Measurements from ENCODE around the gene FOXA1.

Gene FOXA1

DNA sequence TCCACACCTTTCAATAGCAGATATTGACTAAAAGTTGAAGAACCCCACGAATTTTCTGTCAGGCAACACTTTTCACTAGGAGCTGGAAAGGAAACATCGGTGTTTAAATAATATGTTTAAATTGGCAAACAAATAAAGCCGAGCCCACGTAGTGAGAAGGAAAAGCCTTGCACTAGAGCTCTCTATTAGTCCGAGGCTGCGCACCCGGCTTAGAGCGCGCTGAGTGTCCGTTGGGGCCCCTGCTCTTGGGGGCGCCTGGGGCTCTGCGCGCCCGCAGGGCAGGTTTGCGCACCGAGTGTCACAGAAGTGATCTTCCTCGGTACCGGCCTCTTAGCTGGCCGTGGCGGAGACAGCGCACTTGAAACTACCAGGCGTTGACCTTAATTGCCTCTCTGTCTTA, 6.8 kb upstream of the FOXA1 start:
- DNase-seq = no peak

DNA sequence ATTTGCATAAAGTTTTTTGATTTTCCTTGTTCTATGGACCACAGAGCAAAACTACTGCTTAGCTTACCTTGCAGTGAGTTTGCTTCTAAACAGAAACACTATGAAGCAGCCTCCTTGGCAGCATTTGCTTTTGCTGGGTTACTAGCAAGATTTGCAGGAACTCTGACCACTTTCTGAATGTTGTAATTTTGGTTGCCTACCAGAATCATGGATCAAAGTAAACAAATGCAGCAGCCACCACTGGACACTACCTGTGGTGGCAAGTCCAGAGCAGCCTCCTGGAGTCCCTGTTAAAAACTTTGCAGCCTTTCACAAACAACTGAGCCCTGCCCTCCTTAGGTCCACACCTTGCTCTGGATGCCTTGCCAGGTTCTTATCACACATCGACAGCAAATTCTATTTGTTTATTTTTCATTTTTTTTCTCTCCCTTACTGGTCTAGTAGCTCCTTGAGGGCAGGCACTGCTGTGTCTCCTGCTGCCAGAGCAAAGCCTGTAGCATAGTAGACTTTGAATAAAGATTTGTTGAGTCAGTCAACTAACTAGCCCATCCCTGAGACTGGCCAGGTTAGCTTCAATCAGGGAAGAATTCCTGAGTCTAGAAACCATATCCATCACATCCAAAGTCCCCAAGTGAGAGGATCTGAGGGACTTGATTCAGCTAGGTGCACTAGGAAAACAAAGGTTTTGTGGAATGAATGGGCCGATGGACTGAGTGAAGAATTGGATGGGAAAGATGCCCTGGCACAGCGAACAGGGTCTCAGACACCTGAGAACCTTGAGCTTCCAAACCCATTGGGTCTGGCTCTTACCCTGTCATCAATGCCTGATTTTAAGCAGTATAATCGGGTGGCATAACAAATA, 6.1 kb upstream of the FOXA1 start:
- no peak for DNase-seq

- DNase-seq = no peak
Measured at GRCh38 chr14:37599507-37600368, 4.7 kb upstream of the FOXA1 start.

GRCh38 chr14:37598747-37599506, 3.9 kb upstream of the FOXA1 start:
- DNase-seq = no peak

DNA sequence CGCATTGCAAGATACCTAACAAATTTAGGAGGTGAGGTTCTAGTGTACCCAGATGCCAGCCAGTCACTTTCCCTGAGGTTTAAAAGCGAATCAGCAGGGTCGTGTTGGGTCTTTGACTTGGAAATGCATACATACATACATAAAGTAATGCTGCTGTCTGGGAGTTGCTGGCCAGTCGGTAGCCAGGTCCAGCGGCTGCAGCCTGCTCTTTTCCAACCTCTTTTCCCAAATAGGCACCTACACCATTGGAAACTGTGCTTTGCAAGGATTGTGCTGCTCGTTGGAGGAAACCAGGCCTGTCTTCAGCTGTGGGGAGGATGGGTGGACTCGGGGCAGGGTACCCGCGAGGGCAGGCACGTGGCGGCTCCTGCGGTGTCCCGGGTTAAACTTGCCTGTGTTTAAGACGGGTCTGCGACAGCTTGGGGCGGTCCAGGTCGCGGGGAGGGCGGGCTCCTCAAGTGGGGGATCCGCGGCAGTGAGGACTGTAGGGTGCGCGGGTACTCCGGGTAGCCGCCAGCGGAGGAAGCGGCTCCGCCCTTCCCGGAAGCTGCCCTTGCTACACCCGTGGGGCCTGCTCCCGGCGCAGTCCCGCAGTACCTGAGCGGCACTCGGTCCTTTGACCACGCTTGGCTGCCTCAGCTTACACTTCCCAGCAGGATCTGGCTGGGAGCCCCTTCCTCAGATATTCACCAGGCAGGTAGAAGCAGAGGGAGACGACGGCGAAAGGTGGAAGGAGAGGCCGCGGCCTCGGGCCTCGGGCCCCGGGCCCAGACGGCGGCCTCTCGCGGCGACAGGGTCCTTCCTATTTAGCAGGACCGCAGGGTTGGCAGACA, 3.1 kb upstream of the FOXA1 start:
- DNase-seq = no peak

DNA sequence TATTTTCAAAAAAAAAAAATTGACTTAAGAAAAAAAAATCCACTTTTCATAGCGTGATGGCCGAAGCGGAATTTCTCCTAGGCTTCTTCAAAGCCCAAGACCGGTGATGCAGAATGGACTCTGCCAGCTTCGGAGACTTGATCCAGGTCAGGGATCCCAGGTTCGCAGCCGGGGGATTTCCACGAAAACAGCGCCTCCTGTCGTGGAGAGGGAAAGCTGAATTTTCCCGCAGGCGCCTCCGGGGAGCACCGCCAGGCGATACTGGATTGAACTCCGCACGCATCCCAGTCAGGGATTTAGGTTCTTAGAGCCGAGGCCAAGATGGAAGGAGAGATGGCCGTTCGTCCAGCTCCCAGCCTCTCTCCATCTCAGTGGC, 2.5 kb upstream of the FOXA1 start:
- no peak for DNase-seq

DNA sequence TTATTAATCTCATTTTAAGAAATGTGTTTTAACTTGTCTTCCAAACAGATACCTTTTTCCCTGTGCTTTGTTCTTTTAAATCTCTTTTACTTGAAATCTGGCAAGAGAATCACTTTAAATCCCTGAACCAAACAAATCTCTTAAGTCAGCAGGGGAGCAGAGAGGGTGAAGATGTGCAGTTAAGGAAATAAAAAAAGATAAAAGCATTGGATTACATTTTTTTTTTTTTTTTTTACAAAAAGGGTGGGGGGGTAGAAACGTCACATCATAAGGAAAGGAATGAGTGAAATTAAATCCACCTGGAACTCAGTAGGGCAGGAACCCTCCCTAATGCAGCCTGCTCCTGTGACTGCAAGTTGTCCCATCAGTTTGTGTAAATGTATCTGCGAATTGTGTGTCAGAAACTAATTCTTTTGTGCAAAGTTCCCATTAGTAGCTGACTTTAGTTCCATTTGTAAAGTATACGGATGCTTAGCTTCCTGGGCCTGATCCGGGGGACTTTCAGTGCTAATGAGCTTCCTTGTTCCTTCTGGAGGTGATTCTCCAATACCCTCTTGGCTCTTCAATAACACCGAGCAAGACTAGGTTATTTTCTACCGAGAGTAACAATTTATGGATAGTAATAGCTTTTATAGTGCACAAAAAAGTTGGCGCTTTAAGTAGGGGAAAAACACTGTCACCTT, 1.9 kb upstream of the FOXA1 start:
- DNase-seq = no peak

- peak; percentile 86 for DNase-seq
Measured at GRCh38 chr14:37595809-37596621, 966 bp upstream of the FOXA1 start.

DNA sequence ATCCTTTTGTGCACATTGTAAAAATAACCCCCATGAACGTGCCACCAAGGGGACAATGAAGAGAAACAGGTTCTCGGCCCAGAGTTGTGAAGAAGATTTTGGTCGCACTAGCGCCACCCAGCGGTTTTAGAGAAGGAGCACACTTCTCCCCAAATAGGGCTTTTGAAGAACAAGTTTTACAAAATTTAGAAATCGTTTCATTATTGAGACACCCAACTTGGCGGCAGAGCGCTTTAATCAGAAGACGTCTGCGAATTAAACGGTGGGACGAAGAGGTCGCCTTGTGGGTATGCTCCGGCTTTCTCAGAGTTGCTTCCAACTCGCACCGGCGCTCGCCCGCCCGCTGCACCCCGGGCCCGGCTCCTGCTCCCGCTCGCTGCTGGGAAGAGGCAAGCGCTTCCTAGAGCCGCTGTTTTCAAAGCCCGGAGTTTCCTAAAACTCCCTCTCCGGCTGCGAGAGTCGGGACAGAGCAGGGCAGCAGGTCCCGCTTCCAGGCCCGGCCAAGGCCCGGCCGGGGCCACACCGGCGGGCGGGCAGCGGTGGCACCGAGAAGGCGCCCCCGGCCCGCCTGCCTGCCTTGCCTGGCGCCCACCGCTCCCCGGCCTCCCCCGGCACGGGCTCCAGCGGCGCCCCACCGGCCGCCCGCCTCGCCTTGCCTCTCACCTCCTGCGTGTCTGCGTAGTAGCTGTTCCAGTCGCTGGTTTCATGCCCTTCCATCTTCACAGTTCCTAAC, 645 bp downstream of the FOXA1 start:
- peak; percentile 62 for DNase-seq

- DNase-seq = no peak
Measured at GRCh38 chr14:37593511-37594237, 1.4 kb downstream of the FOXA1 start.

- no peak for DNase-seq
Measured at GRCh38 chr14:37592482-37593408, 2.3 kb downstream of the FOXA1 start.

DNA sequence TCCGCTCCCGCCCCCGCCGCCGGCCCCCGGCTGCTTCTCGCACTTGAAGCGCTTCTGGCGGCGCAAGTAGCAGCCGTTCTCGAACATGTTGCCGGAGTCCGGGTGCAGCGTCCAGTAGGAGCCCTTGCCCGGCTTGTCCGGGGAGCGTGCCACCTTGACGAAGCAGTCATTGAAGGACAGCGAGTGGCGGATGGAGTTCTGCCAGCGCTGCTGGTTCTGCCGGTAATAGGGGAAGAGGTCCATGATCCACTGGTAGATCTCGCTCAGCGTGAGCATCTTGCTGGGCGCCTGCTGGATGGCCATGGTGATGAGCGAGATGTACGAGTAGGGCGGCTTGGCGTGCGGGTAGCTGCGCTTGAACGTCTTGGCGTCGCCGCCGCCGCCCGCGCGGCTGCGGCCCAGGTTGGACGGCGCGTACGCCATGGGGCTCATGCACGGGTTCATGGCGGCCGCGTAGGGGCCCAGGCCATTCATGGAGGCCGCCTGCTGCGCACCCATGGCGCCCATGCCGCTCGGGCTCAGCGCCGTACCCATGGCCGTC, 3.0 kb downstream of the FOXA1 start:
- DNase-seq = no peak

GRCh38 chr14:37591311-37591940, 3.6 kb downstream of the FOXA1 start:
- DNase-seq = no peak

DNA sequence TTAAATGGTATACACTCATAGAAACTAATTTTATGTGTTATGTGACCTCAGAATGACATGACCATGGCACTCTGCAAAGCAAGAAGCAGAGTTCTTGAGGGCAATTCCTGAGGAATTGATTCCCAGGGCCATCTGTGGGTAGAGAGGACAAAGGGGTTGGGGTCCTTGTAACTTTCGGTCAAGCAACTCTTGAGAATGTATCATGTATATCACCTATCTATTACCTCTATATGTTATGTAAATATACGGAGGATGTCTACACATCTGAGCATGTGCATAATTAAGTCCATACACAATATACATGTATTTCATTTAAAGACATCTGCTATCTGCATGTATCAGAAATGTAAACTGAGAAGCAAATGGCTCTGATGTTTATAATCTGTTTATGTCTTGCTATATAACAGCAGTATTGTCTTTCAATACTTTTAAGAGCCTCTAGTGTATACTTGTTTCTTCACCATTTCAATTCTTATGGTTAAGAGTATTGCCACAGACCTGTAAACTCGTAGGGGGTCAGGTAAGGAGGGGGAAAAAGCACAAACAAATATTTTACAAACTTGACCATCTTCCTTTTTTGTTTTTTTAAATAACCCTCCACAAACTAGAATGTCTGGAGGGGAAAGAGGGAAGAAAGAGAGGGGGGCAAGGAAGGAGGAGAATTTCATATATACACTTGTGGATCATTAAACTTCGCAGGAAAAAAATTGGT, 4.5 kb downstream of the FOXA1 start:
- no peak for DNase-seq

- DNase-seq = no peak
Measured at GRCh38 chr14:37589715-37590427, 5.2 kb downstream of the FOXA1 start.

All from activated CD4-positive, alpha-beta T cell treated with anti-CD3 and anti-CD28 coated beads for 48 hours (primary cell).